Uterus (tissue), 2 donors: ENCODE measurements around the gene KCNE2.

ENCODE experiments used
- POLR2A ChIP-seq, 2 donors: fragments of 450-650 bp; IDR thresholded peaks; one replicate each; pipeline ENCODE4 v1.6.1; 2016; ENCODE audit warnings: antibody characterized with exemption in 2 of 2, mild to moderate bottlenecking in 1 of 2, moderate library complexity in 1 of 2
- TF ChIP-seq, protein P1 (sequence below), 4 experiments: fragments of 200-600 bp in 2 of 4; fragments of 450-650 bp in 2 of 4; sonication (generic) in 2 of 4; IDR thresholded peaks; one replicate each; pipeline ENCODE4 v1.5.1; 2016 to 2019; ENCODE audit warnings: antibody characterized with exemption in 4 of 4, mild to moderate bottlenecking in 2 of 4, moderate library complexity in 1 of 4

GRCh38 chr21:34333121-34333739 lies 30.6 kb upstream of the KCNE2 start:
- TF ChIP-seq, protein P1, sequence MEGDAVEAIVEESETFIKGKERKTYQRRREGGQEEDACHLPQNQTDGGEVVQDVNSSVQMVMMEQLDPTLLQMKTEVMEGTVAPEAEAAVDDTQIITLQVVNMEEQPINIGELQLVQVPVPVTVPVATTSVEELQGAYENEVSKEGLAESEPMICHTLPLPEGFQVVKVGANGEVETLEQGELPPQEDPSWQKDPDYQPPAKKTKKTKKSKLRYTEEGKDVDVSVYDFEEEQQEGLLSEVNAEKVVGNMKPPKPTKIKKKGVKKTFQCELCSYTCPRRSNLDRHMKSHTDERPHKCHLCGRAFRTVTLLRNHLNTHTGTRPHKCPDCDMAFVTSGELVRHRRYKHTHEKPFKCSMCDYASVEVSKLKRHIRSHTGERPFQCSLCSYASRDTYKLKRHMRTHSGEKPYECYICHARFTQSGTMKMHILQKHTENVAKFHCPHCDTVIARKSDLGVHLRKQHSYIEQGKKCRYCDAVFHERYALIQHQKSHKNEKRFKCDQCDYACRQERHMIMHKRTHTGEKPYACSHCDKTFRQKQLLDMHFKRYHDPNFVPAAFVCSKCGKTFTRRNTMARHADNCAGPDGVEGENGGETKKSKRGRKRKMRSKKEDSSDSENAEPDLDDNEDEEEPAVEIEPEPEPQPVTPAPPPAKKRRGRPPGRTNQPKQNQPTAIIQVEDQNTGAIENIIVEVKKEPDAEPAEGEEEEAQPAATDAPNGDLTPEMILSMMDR (IDR thresholded peaks at IDR 0.05), result no peak
- TF ChIP-seq POLR2A (IDR thresholded peaks at IDR 0.05), result no peak
